ENCODE results near the gene AUTS2. TPM values are rescaled to one million over a fixed set of nuclear protein-coding genes. Genes with fewer than 3 reads are reported as not detected.

The AUTS2 gene
- total and polyA plus RNA-seq, 2 donors (not counting 1 experiment from before 2014, with no cell fraction given): 0.60 to 9.1 TPM

DNA sequence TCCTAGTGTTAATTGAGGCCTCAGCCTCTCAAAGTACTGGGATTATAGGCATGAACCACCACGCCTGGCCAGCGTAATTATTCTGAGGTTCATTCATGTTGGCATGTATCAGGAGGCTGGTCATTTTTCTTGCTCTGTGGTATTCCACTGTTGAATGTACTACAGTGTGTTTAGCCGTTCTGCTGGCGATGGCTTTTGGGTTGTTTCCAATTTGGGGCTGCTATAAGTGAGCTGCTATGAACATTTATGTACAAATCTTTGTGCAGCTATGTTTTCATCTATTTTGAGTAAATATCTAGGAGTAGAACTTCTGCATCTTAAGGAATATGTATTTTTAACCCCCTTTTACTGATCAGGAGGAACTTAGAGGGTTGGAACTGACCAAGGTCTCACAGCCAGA, 145.8 kb downstream of the AUTS2 start:
- Histone ChIP-seq H3K79me2 (ENCODE audit: control insufficient read depth, insufficient read depth, low read length) (no peaks in the 10 kb centered on the region), H3K4me2 (ENCODE audit: extremely low read depth, insufficient read depth, low read length) (no peak overlapping the region), H4K20me1 (ENCODE audit: control insufficient read depth, extremely low read depth, insufficient read depth, low read length) (no peaks in the 10 kb centered on the region), H3K27me3 (ENCODE audit: control insufficient read depth, insufficient read depth, low read length) (no peaks in the 10 kb centered on the region), H3K4me1 (ENCODE audit: control insufficient read depth, extremely low read depth, insufficient read depth, low read length) (no peaks in the 10 kb centered on the region), H3K9me3 (ENCODE audit: control insufficient read depth, insufficient read depth, low read depth, low read length) (no peaks in the 10 kb centered on the region), H3K4me3 (replicated peaks in 1 of 4; ENCODE audit: control extremely low read depth in 1 of 4, insufficient read depth in 1 of 4, low read depth in 3 of 4, low read length in 4 of 4) (no peak overlapping the region), H3K27ac (ENCODE audit: insufficient read depth, low read length) (no peak overlapping the region), H2AFZ (ENCODE audit: low read length) (no peak overlapping the region), H3K36me3 (ENCODE audit: control insufficient read depth, insufficient read depth, low read length) (no peaks in the 10 kb centered on the region), H3K9ac (ENCODE audit: insufficient read depth, low read length) (no peak overlapping the region)
- no peak for DNase-seq (ENCODE audit: low read depth in 2 of 2)
- TF ChIP-seq, protein P1, sequence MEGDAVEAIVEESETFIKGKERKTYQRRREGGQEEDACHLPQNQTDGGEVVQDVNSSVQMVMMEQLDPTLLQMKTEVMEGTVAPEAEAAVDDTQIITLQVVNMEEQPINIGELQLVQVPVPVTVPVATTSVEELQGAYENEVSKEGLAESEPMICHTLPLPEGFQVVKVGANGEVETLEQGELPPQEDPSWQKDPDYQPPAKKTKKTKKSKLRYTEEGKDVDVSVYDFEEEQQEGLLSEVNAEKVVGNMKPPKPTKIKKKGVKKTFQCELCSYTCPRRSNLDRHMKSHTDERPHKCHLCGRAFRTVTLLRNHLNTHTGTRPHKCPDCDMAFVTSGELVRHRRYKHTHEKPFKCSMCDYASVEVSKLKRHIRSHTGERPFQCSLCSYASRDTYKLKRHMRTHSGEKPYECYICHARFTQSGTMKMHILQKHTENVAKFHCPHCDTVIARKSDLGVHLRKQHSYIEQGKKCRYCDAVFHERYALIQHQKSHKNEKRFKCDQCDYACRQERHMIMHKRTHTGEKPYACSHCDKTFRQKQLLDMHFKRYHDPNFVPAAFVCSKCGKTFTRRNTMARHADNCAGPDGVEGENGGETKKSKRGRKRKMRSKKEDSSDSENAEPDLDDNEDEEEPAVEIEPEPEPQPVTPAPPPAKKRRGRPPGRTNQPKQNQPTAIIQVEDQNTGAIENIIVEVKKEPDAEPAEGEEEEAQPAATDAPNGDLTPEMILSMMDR (conservative IDR thresholded peaks at IDR 0.05 in 1 of 2, IDR thresholded peaks at IDR 0.05 in 1 of 2; ENCODE audit: low read depth in 1 of 2, low read length in 2 of 2): no peak
- no peak for TF ChIP-seq EZH2 (IDR thresholded peaks at IDR 0.05; ENCODE audit: low read length, missing control alignments)

DNA sequence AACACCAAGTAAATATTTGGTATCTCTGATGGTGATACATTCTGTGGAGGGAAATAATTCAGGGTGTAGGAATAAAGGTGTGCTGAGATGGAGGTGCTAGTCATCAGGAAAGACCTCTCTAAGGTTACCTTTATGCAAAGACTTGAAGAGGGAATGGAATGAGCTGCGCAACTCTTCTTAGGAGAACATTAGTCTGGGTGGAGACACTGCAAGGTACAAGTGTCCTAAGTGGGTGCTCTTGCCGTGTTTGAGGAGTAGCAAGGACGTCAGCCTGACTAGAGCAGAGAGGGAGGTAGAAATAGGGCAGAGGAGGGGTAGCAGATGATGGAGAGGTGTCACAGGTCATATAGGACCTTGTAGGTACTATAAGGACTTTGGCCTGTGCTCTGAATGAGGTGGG, 148.1 kb downstream of the AUTS2 start:
- no peaks in the 10 kb centered on the region for H3K79me2 ChIP-seq (ENCODE audit: control insufficient read depth, insufficient read depth, low read length)
- no peak overlapping the region for H2AFZ ChIP-seq (ENCODE audit: low read length)
- H3K9me3 ChIP-seq (ENCODE audit: control insufficient read depth, insufficient read depth, low read depth, low read length): no peaks in the 10 kb centered on the region
- H3K4me3 ChIP-seq (replicated peaks in 1 of 4; ENCODE audit: control extremely low read depth in 1 of 4, insufficient read depth in 1 of 4, low read depth in 3 of 4, low read length in 4 of 4): no peak overlapping the region
- H3K4me1 ChIP-seq (ENCODE audit: control insufficient read depth, extremely low read depth, insufficient read depth, low read length): no peaks in the 10 kb centered on the region
- TF ChIP-seq, protein P1 (conservative IDR thresholded peaks at IDR 0.05 in 1 of 2, IDR thresholded peaks at IDR 0.05 in 1 of 2; ENCODE audit: low read depth in 1 of 2, low read length in 2 of 2): no peak
- no peak for TF ChIP-seq EZH2 (IDR thresholded peaks at IDR 0.05; ENCODE audit: low read length, missing control alignments)
- H3K4me2 ChIP-seq (ENCODE audit: extremely low read depth, insufficient read depth, low read length): no peak overlapping the region
- H4K20me1 ChIP-seq (ENCODE audit: control insufficient read depth, extremely low read depth, insufficient read depth, low read length): no peaks in the 10 kb centered on the region
- H3K27ac ChIP-seq (ENCODE audit: insufficient read depth, low read length): no peak overlapping the region
- no peaks in the 10 kb centered on the region for H3K36me3 ChIP-seq (ENCODE audit: control insufficient read depth, insufficient read depth, low read length)
- no peak overlapping the region for H3K9ac ChIP-seq (ENCODE audit: insufficient read depth, low read length)
- DNase-seq (ENCODE audit: low read depth in 2 of 2): no peak
- H3K27me3 ChIP-seq (ENCODE audit: control insufficient read depth, insufficient read depth, low read length): no peaks in the 10 kb centered on the region

DNA sequence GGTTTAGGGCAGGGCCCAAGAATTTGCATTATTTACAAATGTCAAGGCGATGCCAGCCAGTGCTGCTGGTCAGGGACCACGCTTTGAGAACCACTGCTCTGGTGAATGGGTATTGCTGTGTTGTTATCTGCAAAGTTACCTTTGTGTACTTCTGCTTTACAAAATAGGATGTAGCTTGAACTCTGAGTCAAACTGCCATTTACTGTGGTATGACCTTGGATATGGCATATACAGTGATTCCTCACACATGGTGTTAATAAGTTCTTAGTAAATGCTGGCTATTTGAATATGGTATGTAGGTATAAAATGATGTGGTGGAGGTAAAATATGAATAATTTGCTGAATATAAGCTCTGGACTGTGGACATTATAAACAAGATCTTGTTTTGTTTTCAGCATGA, 148.9 kb downstream of the AUTS2 start:
- H3K9ac ChIP-seq (ENCODE audit: insufficient read depth, low read length): no peak overlapping the region
- TF ChIP-seq, protein P1 (conservative IDR thresholded peaks at IDR 0.05 in 1 of 2, IDR thresholded peaks at IDR 0.05 in 1 of 2; ENCODE audit: low read depth in 1 of 2, low read length in 2 of 2): no peak
- TF ChIP-seq EZH2 (IDR thresholded peaks at IDR 0.05; ENCODE audit: low read length, missing control alignments): no peak
- H3K36me3 ChIP-seq (ENCODE audit: control insufficient read depth, insufficient read depth, low read length): no peaks in the 10 kb centered on the region

More for the DNA sequence above, 148.9 kb downstream of the AUTS2 start:
- no peak for DNase-seq (ENCODE audit: low read depth in 2 of 2)
- Histone ChIP-seq H3K4me1 (ENCODE audit: control insufficient read depth, extremely low read depth, insufficient read depth, low read length) (no peaks in the 10 kb centered on the region), H3K79me2 (ENCODE audit: control insufficient read depth, insufficient read depth, low read length) (no peaks in the 10 kb centered on the region), H3K9me3 (ENCODE audit: control insufficient read depth, insufficient read depth, low read depth, low read length) (no peaks in the 10 kb centered on the region), H3K27me3 (ENCODE audit: control insufficient read depth, insufficient read depth, low read length) (no peaks in the 10 kb centered on the region), H3K4me3 (replicated peaks in 1 of 4; ENCODE audit: control extremely low read depth in 1 of 4, insufficient read depth in 1 of 4, low read depth in 3 of 4, low read length in 4 of 4) (no peak overlapping the region), H4K20me1 (ENCODE audit: control insufficient read depth, extremely low read depth, insufficient read depth, low read length) (no peaks in the 10 kb centered on the region), H2AFZ (ENCODE audit: low read length) (no peak overlapping the region), H3K4me2 (ENCODE audit: extremely low read depth, insufficient read depth, low read length) (no peak overlapping the region), H3K27ac (ENCODE audit: insufficient read depth, low read length) (no peak overlapping the region)
